ENCODE results near the gene C1orf167. TPM values are rescaled to one million over a fixed set of nuclear protein-coding genes. Genes with fewer than 3 reads are reported as not detected.

The C1orf167 gene
- polyA plus RNA-seq, 3 donors, result 0.05 TPM; not detected in 2

DNA sequence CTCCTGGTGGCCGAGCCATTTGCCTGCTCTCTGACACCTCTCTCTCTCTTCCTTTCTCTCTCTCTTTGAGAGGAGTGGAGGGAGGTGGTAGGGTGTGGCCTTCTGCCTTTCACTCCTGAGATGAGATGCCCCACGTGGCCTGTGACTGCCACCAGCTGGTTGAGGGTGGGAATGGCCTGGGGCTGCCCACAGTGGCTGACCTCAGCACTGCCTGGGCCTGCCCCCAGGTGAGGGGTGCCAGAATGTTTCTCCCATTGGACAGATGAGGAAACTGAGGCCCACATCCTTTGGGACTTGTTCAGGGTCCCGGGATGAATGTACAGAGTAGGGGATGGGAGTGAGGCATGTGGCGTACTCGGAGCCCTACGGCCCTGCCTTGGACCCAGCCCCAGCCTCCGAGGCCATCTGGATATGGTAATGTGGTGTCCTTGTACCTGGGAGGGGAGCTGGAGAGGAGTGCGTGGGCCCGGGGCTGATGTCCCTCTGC, 12.7 kb upstream of the C1orf167 start:
- intact Hi-C loops (cut with micrococcal nuclease), result loop anchor here (1.0 to 5.0 kb wide), 2 partner anchors 97 to 99 kb away; partner anchors contain the start of genes FBXO2 (in 1 of the 2) and FBXO44 (in 1 of the 2)
- peaks cover 3 to 29% of the 10 kb centered on the region in 2 donors for H3K4me1 ChIP-seq (ENCODE audit: control insufficient read depth in 1 of 2, insufficient read depth in 2 of 2, low read length in 2 of 2)
- Mint-ChIP-seq H3K4me3 (no peak overlapping the region), H3K4me1 (peaks cover 46% of the 10 kb centered on the region), H3K9me3 (peaks cover 0 to 2% (median 0%) of the 10 kb centered on the region in 7 donors), H3K27me3 (ENCODE audit: low read depth in 3 of 3) (no peaks in the 10 kb centered on the region), H3K27ac (peak overlapping the region in 6 of 7 donors; percentile 52 to 91 (median 67)), H3K36me3 (peaks cover 63 to 70% of the 10 kb centered on the region in 2 donors)
- H3K79me2 ChIP-seq (ENCODE audit: insufficient read depth, low read length), result peaks cover 27% of the 10 kb centered on the region
- no peak overlapping the region for H3K4me2 ChIP-seq (replicated peaks; ENCODE audit: extremely low read depth, low read length, poor library complexity, severe bottlenecking)
- H2AFZ ChIP-seq (ENCODE audit: insufficient read depth, low read depth, low read length, poor library complexity, severe bottlenecking), result no peak overlapping the region
- TF ChIP-seq, protein P1, sequence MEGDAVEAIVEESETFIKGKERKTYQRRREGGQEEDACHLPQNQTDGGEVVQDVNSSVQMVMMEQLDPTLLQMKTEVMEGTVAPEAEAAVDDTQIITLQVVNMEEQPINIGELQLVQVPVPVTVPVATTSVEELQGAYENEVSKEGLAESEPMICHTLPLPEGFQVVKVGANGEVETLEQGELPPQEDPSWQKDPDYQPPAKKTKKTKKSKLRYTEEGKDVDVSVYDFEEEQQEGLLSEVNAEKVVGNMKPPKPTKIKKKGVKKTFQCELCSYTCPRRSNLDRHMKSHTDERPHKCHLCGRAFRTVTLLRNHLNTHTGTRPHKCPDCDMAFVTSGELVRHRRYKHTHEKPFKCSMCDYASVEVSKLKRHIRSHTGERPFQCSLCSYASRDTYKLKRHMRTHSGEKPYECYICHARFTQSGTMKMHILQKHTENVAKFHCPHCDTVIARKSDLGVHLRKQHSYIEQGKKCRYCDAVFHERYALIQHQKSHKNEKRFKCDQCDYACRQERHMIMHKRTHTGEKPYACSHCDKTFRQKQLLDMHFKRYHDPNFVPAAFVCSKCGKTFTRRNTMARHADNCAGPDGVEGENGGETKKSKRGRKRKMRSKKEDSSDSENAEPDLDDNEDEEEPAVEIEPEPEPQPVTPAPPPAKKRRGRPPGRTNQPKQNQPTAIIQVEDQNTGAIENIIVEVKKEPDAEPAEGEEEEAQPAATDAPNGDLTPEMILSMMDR (IDR thresholded peaks at IDR 0.05), result peak; percentile 92
- no peak overlapping the region for H3K4me3 ChIP-seq (replicated peaks in 1 of 3; ENCODE audit: low read depth in 2 of 3, low read length in 3 of 3)
- peak; percentile 53 to 57 (median 56) for DNase-seq
- no peaks in the 10 kb centered on the region for H3K27me3 ChIP-seq (ENCODE audit: control insufficient read depth in 2 of 2, insufficient read depth in 2 of 2, low read length in 2 of 2)
- peak overlapping the region in 1 of 2 donors; percentile 52 for H3K27ac ChIP-seq (ENCODE audit: low read depth in 1 of 2, low read length in 2 of 2)
- no peak overlapping the region for H3K9ac ChIP-seq (ENCODE audit: insufficient read depth, low read length, poor library complexity, severe bottlenecking)
- peaks cover 69 to 71% of the 10 kb centered on the region in 2 donors for H3K36me3 ChIP-seq (replicated peaks in 1 of 2; ENCODE audit: control insufficient read depth in 1 of 2, insufficient read depth in 2 of 2, low read length in 2 of 2)
- H4K20me1 ChIP-seq (ENCODE audit: insufficient read depth, low read length), result peaks cover 80% of the 10 kb centered on the region
- no peaks in the 10 kb centered on the region for H3K9me3 ChIP-seq (replicated peaks in 1 of 2; ENCODE audit: control insufficient read depth in 1 of 2, insufficient read depth in 1 of 2, low read length in 2 of 2)
- 83% methylated on average over 7 of the region's 9 CpGs for WGBS (ENCODE audit: insufficient coverage)

DNA sequence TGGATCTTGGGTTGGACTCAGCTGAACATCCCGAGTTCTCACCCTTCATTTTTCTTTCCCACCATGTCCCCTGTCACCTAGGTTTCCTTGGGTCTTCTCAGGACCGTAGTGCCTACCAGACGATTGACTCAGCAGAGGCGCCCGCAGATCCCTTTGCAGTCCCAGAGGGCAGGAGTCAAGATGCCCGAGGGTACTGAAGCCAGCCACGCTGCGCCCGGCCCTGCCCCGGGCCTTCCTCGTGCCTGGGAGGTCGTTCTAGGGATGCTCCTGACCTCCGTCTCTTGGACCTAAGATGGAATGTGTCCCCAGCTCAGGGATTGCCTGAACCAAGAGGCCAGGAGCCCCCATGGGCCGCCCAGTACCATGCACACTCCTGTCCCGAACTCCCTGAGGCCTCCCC, 12.0 kb upstream of the C1orf167 start:
- H3K27ac ChIP-seq (ENCODE audit: low read depth in 1 of 2, low read length in 2 of 2), result no peak overlapping the region
- no peak overlapping the region for H3K4me3 ChIP-seq (replicated peaks in 1 of 3; ENCODE audit: low read depth in 2 of 3, low read length in 3 of 3)
- H3K27ac Mint-ChIP-seq, result no peak overlapping the region
- no peak overlapping the region for H2AFZ ChIP-seq (ENCODE audit: insufficient read depth, low read depth, low read length, poor library complexity, severe bottlenecking)
- peaks cover 65 to 66% of the 10 kb centered on the region in 2 donors for H3K36me3 ChIP-seq (replicated peaks in 1 of 2; ENCODE audit: control insufficient read depth in 1 of 2, insufficient read depth in 2 of 2, low read length in 2 of 2)
- peaks cover 22% of the 10 kb centered on the region for H3K79me2 ChIP-seq (ENCODE audit: insufficient read depth, low read length)
- H3K4me3 Mint-ChIP-seq, result no peak overlapping the region
- H3K27me3 ChIP-seq (ENCODE audit: control insufficient read depth in 2 of 2, insufficient read depth in 2 of 2, low read length in 2 of 2), result no peaks in the 10 kb centered on the region
- no peaks in the 10 kb centered on the region for H3K9me3 ChIP-seq (replicated peaks in 1 of 2; ENCODE audit: control insufficient read depth in 1 of 2, insufficient read depth in 1 of 2, low read length in 2 of 2)
- peaks cover 43% of the 10 kb centered on the region for H3K4me1 Mint-ChIP-seq
- H3K36me3 Mint-ChIP-seq, result peaks cover 59 to 66% of the 10 kb centered on the region in 2 donors
- DNase-seq, result no peak
- peaks cover 75% of the 10 kb centered on the region for H4K20me1 ChIP-seq (ENCODE audit: insufficient read depth, low read length)
- H3K4me1 ChIP-seq (ENCODE audit: control insufficient read depth in 1 of 2, insufficient read depth in 2 of 2, low read length in 2 of 2), result peaks cover 3 to 29% of the 10 kb centered on the region in 2 donors
- TF ChIP-seq, protein P1 (IDR thresholded peaks at IDR 0.05), result no peak
- no peak overlapping the region for H3K9ac ChIP-seq (ENCODE audit: insufficient read depth, low read length, poor library complexity, severe bottlenecking)
- no peak overlapping the region for H3K4me2 ChIP-seq (replicated peaks; ENCODE audit: extremely low read depth, low read length, poor library complexity, severe bottlenecking)
- peaks cover 0 to 2% (median 0%) of the 10 kb centered on the region in 7 donors for H3K9me3 Mint-ChIP-seq
- intact Hi-C loops (cut with micrococcal nuclease), result loop anchor here (1.0 to 5.0 kb wide), 2 partner anchors 98 to 100 kb away; partner anchors contain the start of genes FBXO2 (in 1 of the 2) and FBXO44 (in 1 of the 2)
- H3K27me3 Mint-ChIP-seq (ENCODE audit: low read depth in 3 of 3), result peaks cover 0 to 3% (median 2%) of the 10 kb centered on the region in 3 donors
- WGBS (ENCODE audit: insufficient coverage), result 98% methylated on average over 14 of the region's 15 CpGs

Data from CD14-positive monocyte (primary cell).